Liver (tissue), 9 donors: ENCODE measurements around the gene COL5A1. TPM values are rescaled to one million over a fixed set of nuclear protein-coding genes. Genes with fewer than 3 reads are reported as not detected.
A peak's percentile ranks its signal among the peaks of the same experiment; 100 is the strongest.

ENCODE experiments used
- DNase-seq: peaks from one replicate; pipeline ENCODE4 v3.0.0-alpha.2; 2017; ENCODE audit warnings: low spot score
- H3K27ac ChIP-seq, 2 donors: one replicate each; pipeline ENCODE4 v1.7.0; 2013; ENCODE audit warnings: inconsistent platforms in 2 of 2, low read length in 2 of 2, control low read depth in 1 of 2, low read depth in 1 of 2, mild to moderate bottlenecking in 1 of 2
- H3K27me3 ChIP-seq, 4 donors: one replicate each; pipeline versions ENCODE4 v1.6.1 to v1.7.0; 2013; ENCODE audit warnings: low read length in 3 of 4, inconsistent platforms in 1 of 4, mild to moderate bottlenecking in 1 of 4, moderate library complexity in 1 of 4; ENCODE audit not compliant: control insufficient read depth in 4 of 4, insufficient read depth in 4 of 4
- H3K36me3 ChIP-seq, 4 donors: one replicate each; pipeline versions ENCODE4 v1.6.1 to v1.7.0; 2013; ENCODE audit warnings: low read length in 3 of 4, mild to moderate bottlenecking in 3 of 4, low read depth in 1 of 4, moderate library complexity in 1 of 4; ENCODE audit not compliant: control insufficient read depth in 4 of 4, insufficient read depth in 3 of 4
- H3K4me1 ChIP-seq, 4 donors: one replicate each; pipeline versions ENCODE4 v1.6.1 to v1.7.0; 2013; ENCODE audit warnings: low read length in 3 of 4, mild to moderate bottlenecking in 3 of 4, moderate library complexity in 1 of 4; ENCODE audit not compliant: control insufficient read depth in 4 of 4, insufficient read depth in 4 of 4
- H3K4me3 ChIP-seq, 3 donors: one replicate each; pipeline versions ENCODE4 v1.6.1 to v1.7.0; 2013; ENCODE audit warnings: low read length in 3 of 3, control low read depth in 1 of 3, low read depth in 1 of 3, mild to moderate bottlenecking in 1 of 3
- H3K9ac ChIP-seq, 2 donors: one replicate each; pipeline ENCODE4 v1.7.0; 2013; ENCODE audit warnings: low read length in 2 of 2, mild to moderate bottlenecking in 2 of 2, moderate library complexity in 2 of 2, control low read depth in 1 of 2, low read depth in 1 of 2
- H3K9me3 ChIP-seq, 4 donors: one replicate each; pipeline versions ENCODE4 v1.6.1 to v1.7.0; 2013; ENCODE audit warnings: low read length in 3 of 4; ENCODE audit not compliant: control insufficient read depth in 4 of 4
- FOXA1 ChIP-seq: IDR thresholded peaks from 2 replicates; pipeline ENCODE4 v1.6.1; 2016; ENCODE audit warnings: antibody characterized with exemption
- GABPA ChIP-seq, 2 donors: IDR thresholded peaks in 1 of 2; conservative IDR thresholded peaks in 1 of 2; 2 replicates each; pipeline ENCODE4 v1.6.1; 2016; ENCODE audit warnings: antibody characterized with exemption in 2 of 2, mild to moderate bottlenecking in 1 of 2, moderate library complexity in 1 of 2
- HNF4A ChIP-seq, 2 donors: conservative IDR thresholded peaks; 2 replicates each; pipeline ENCODE4 v1.6.1; 2016; ENCODE audit warnings: antibody characterized with exemption in 2 of 2, mild to moderate bottlenecking in 2 of 2
- JUND ChIP-seq, 2 donors: IDR thresholded peaks; 2 replicates each; pipeline ENCODE4 v1.6.1; 2016; ENCODE audit warnings: antibody characterized with exemption in 2 of 2
- MAX ChIP-seq: IDR thresholded peaks from 2 replicates; pipeline ENCODE4 v1.6.1; 2016; ENCODE audit warnings: antibody characterized with exemption
- RAD21 ChIP-seq, 2 donors: IDR thresholded peaks; 2 replicates each; pipeline ENCODE4 v1.6.1; 2016; ENCODE audit warnings: antibody characterized with exemption in 2 of 2, mild to moderate bottlenecking in 2 of 2
- RXRA ChIP-seq, 2 donors: IDR thresholded peaks; 2 replicates each; pipeline ENCODE4 v1.6.1; 2017 to 2018; ENCODE audit warnings: antibody characterized with exemption in 2 of 2, mild to moderate bottlenecking in 1 of 2
- SP1 ChIP-seq: IDR thresholded peaks from 2 replicates; pipeline ENCODE4 v1.6.1; 2018; ENCODE audit warnings: antibody characterized with exemption, mild to moderate bottlenecking
- YY1 ChIP-seq: IDR thresholded peaks from 2 replicates; pipeline ENCODE4 v1.6.1; 2016; ENCODE audit warnings: antibody characterized with exemption, mild to moderate bottlenecking
- WGBS: extraction: QIAGEN DNeasy Blood & Tissue Kit; methylation state at CpG from one replicate; pipeline ENCODE4 v1.1.7; 2013; 5-methylcytosine and 5-hydroxymethylcytosine counted together
- polyA plus RNA-seq, 2 donors: library from polyadenylated mRNA; stranded (reverse) in 1 of 2; unstranded in 1 of 2; fragments of 200-250 nt in 1 of 2; fragments of >200 nt in 1 of 2; fragmentation: Nextera tagmentation in 1 of 2; extraction: Ambion mirVana in 1 of 2; gene quantifications; one replicate each; pipeline versions ENCODE4 v1.2.1 to v1.2.3, GENCODE V29; 2013 to 2015
- total RNA-seq, 2 donors: library from RNA; depleted of rRNA; stranded (reverse); fragments of >200 nt; gene quantifications; one replicate each; pipeline ENCODE4 v1.2.3, GENCODE V29; 2014
- TF ChIP-seq, protein P1 (sequence below): IDR thresholded peaks from 2 replicates; pipeline ENCODE4 v1.6.1; 2016; ENCODE audit warnings: antibody characterized with exemption, mild to moderate bottlenecking
- TF ChIP-seq, protein P2 (sequence below): IDR thresholded peaks from 2 replicates; pipeline ENCODE4 v1.6.1; 2016; ENCODE audit warnings: antibody characterized with exemption
- TF ChIP-seq, protein P3 (sequence below): IDR thresholded peaks from 2 replicates; pipeline ENCODE4 v1.6.1; 2016; ENCODE audit warnings: antibody characterized with exemption
- donor health status: healthy.
- donor health status: healthy.
- donor health status: healthy.
- donor health status: healthy.
- donor health status: healthy.

COL5A1 gene
- total RNA-seq = 10 to 100 TPM; 12.3 to 15.6 TPM
- polyA plus RNA-seq = 10 to 100 TPM in 1 of 2 donors, under 1 TPM in 1; 0.67 to 10.2 TPM

DNA sequence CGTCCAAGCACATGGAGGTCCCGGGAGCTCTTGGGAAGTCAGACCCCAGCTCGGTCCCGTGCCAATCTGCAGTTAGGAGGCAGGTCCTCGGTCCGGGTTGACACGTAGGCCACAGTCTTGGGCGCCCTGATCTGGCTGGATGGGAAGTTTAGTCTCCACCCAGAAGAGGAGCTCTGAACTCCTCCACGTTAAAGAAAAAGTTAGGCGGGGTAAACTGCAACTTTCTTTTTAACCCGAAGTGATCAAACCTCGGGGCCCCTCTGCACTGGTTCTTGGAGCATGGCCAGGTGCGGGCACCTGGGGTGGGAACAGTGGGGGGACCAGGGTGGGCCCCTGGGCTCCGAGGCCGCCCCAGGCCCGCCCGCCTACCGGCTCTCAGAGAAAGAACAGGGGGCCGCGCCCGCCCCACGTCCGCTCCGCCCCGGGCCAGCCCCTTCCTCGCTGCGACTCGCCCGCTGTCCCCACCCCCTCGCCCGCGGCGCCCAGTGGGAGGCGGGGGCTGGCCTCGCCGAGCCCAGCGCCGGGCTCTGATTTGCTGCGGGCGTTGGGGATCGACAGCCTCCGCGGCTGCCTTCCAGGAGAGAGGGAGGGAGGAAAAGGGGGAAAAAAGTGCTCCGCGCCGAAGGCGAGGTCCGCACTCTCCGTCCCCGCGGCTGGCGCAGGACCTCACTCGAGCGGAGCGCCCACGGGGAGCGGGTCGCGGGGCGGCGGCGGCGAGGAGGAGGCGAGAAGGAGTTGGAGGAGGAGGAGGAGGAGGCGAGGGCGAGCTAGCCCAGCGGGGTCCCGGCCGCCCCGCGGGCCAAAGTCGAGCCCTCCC lies at the start of gene COL5A1:
Gene COL5A1, plus strand, starts transcription at position 631 of the 817 bp plus-strand sequence. CDS start 385 bp downstream, outside the sequence.
- peaks cover 3 to 9% (median 8%) of the 10 kb centered on the region in 4 donors for H3K4me1 ChIP-seq
- H3K9ac ChIP-seq = no peak within 1 kb of the TSS
- TF ChIP-seq HNF4A (conservative IDR thresholded peaks at IDR 0.05) (no peak), GABPA (IDR thresholded peaks at IDR 0.05 in 1 of 2, conservative IDR thresholded peaks at IDR 0.05 in 1 of 2) (no peak), FOXA1 (no peak), SP1 (no peak), MAX (no peak), JUND (IDR thresholded peaks at IDR 0.05) (no peak), RXRA (IDR thresholded peaks at IDR 0.05) (no peak)
- TF ChIP-seq, protein P1, sequence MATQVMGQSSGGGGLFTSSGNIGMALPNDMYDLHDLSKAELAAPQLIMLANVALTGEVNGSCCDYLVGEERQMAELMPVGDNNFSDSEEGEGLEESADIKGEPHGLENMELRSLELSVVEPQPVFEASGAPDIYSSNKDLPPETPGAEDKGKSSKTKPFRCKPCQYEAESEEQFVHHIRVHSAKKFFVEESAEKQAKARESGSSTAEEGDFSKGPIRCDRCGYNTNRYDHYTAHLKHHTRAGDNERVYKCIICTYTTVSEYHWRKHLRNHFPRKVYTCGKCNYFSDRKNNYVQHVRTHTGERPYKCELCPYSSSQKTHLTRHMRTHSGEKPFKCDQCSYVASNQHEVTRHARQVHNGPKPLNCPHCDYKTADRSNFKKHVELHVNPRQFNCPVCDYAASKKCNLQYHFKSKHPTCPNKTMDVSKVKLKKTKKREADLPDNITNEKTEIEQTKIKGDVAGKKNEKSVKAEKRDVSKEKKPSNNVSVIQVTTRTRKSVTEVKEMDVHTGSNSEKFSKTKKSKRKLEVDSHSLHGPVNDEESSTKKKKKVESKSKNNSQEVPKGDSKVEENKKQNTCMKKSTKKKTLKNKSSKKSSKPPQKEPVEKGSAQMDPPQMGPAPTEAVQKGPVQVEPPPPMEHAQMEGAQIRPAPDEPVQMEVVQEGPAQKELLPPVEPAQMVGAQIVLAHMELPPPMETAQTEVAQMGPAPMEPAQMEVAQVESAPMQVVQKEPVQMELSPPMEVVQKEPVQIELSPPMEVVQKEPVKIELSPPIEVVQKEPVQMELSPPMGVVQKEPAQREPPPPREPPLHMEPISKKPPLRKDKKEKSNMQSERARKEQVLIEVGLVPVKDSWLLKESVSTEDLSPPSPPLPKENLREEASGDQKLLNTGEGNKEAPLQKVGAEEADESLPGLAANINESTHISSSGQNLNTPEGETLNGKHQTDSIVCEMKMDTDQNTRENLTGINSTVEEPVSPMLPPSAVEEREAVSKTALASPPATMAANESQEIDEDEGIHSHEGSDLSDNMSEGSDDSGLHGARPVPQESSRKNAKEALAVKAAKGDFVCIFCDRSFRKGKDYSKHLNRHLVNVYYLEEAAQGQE = no peak
- TF ChIP-seq, protein P2, sequence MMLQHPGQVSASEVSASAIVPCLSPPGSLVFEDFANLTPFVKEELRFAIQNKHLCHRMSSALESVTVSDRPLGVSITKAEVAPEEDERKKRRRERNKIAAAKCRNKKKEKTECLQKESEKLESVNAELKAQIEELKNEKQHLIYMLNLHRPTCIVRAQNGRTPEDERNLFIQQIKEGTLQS = no peak
- H3K4me3 ChIP-seq = peak within 1 kb of the TSS in 2 of 3 donors; percentile 24 to 47
- DNase-seq = peak; percentile 69
- WGBS = 2% methylated on average over 72 of the region's 72 CpGs
- no peaks in the 10 kb centered on the region for H3K9me3 ChIP-seq
- peaks cover 0 to 4% (median 0%) of the 10 kb centered on the region in 4 donors for H3K27me3 ChIP-seq
- H3K27ac ChIP-seq = peak within 1 kb of the TSS; percentile 76
- H3K36me3 ChIP-seq = no peaks in the 10 kb centered on the region

- DNase-seq = peak; percentile 30
- TF ChIP-seq FOXA1 = no peak
- no peak for TF ChIP-seq RXRA (IDR thresholded peaks at IDR 0.05)
- TF ChIP-seq HNF4A (conservative IDR thresholded peaks at IDR 0.05) = peak; percentile 24 to 30
- TF ChIP-seq RAD21 (IDR thresholded peaks at IDR 0.05) = no peak
- no peak overlapping the region for H3K27ac ChIP-seq
These were observed 49.4 kb upstream of the COL5A1 start for GRCh38 chr9:134592018-134592818.

GRCh38 chr9:134592819-134593200 lies 48.8 kb upstream of the COL5A1 start:
- H3K27ac ChIP-seq = no peak overlapping the region
- H3K9ac ChIP-seq = no peak overlapping the region
- TF ChIP-seq RAD21 (IDR thresholded peaks at IDR 0.05) (no peak), HNF4A (conservative IDR thresholded peaks at IDR 0.05) (no peak), YY1 (no peak)
- TF ChIP-seq, protein P1 = no peak
- TF ChIP-seq, protein P3, sequence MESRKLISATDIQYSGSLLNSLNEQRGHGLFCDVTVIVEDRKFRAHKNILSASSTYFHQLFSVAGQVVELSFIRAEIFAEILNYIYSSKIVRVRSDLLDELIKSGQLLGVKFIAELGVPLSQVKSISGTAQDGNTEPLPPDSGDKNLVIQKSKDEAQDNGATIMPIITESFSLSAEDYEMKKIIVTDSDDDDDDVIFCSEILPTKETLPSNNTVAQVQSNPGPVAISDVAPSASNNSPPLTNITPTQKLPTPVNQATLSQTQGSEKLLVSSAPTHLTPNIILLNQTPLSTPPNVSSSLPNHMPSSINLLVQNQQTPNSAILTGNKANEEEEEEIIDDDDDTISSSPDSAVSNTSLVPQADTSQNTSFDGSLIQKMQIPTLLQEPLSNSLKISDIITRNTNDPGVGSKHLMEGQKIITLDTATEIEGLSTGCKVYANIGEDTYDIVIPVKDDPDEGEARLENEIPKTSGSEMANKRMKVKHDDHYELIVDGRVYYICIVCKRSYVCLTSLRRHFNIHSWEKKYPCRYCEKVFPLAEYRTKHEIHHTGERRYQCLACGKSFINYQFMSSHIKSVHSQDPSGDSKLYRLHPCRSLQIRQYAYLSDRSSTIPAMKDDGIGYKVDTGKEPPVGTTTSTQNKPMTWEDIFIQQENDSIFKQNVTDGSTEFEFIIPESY = no peak

More at GRCh38 chr9:134592018-134592818, 49.4 kb upstream of the COL5A1 start:
- Histone ChIP-seq H3K9ac (no peak overlapping the region), H3K4me1 (peaks cover 0 to 5% (median 2%) of the 10 kb centered on the region in 4 donors), H3K9me3 (no peaks in the 10 kb centered on the region), H3K27me3 (no peaks in the 10 kb centered on the region), H3K36me3 (peaks cover 0 to 1% (median 0%) of the 10 kb centered on the region in 4 donors), H3K4me3 (no peak overlapping the region)
- WGBS = 69% methylated on average over 34 of the region's 34 CpGs

More at GRCh38 chr9:134592819-134593200, 48.8 kb upstream of the COL5A1 start:
- Histone ChIP-seq H3K27me3 (no peaks in the 10 kb centered on the region), H3K4me1 (peaks cover 0 to 5% (median 2%) of the 10 kb centered on the region in 4 donors), H3K36me3 (peaks cover 0 to 1% (median 0%) of the 10 kb centered on the region in 4 donors), H3K9me3 (no peaks in the 10 kb centered on the region), H3K4me3 (no peak overlapping the region)
- peak; percentile 19 for DNase-seq
- 65% methylated on average over 9 of the region's 9 CpGs for WGBS
